Measurements from ENCODE around the gene NXPH3.

- TF ChIP-seq CTCF (IDR thresholded peaks at IDR 0.05) (no peak), POLR2A (IDR thresholded peaks at IDR 0.05) (no peak), POLR2AphosphoS5 (IDR thresholded peaks at IDR 0.05) (no peak)
Observed at GRCh38 chr17:49528966-49529365, 46.7 kb upstream of the NXPH3 start.
